ENCODE measurements around the gene METTL14. TPM values are rescaled to one million over a fixed set of nuclear protein-coding genes. Genes with fewer than 3 reads are reported as not detected.
A peak's percentile ranks its signal among the peaks of the same experiment; 100 is the strongest.

The METTL14 gene
- total RNA-seq, 1 donor, result 25.3 TPM

DNA sequence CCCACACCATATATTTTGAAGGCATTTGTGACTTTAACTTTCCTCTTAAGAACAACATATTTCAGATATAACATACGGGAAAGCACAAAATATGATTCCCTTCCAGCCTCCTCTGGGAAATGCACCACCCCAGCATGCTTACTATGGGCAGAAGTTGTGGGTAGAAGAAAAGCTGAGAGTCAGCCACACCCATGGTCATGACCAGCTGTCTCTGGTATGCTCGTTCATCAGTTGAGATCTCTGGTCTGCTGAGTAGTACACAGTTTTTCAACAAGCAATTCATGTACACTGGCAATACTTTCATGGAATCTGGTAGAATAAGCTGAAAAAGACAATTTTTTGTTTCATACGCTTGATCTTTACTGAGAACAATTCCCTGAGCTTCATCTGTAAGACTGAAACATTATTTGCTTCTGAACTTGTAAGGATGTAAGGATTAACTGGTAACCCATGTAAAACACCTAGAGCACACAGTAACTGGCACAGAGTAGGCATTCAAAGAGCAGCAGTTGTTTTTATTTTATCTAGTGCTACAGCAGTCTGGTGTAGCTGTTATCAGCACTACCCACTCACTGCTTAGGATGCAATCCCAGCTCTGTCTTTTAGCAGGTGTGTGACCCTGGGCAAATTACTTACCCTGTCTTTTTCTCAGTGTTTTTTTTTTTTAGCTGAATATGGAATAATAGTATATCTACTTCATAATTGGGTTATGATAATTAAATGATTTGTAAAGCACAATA, 47.6 kb downstream of the METTL14 start:
- Histone ChIP-seq H3K79me2 (ENCODE audit: insufficient read depth, low read length) (peaks cover 5% of the 10 kb centered on the region), H4K20me1 (ENCODE audit: insufficient read depth, low read length) (peaks cover 19% of the 10 kb centered on the region), H3K27ac (ENCODE audit: low read depth, low read length) (peak overlapping the region; percentile 49), H3K9me3 (ENCODE audit: low read depth, low read length) (no peaks in the 10 kb centered on the region), H3K4me2 (ENCODE audit: insufficient read depth, low read length) (peak overlapping the region; percentile 8), H3K4me3 (ENCODE audit: insufficient read depth, low read length) (no peak overlapping the region), H2AFZ (ENCODE audit: low read length) (no peak overlapping the region), H3K36me3 (ENCODE audit: insufficient read depth, low read length) (peaks cover 88% of the 10 kb centered on the region), H3K4me1 (ENCODE audit: insufficient read depth, low read length) (peaks cover 42% of the 10 kb centered on the region), H3K27me3 (ENCODE audit: insufficient read depth, low read length) (no peaks in the 10 kb centered on the region)
- TF ChIP-seq, protein P1, sequence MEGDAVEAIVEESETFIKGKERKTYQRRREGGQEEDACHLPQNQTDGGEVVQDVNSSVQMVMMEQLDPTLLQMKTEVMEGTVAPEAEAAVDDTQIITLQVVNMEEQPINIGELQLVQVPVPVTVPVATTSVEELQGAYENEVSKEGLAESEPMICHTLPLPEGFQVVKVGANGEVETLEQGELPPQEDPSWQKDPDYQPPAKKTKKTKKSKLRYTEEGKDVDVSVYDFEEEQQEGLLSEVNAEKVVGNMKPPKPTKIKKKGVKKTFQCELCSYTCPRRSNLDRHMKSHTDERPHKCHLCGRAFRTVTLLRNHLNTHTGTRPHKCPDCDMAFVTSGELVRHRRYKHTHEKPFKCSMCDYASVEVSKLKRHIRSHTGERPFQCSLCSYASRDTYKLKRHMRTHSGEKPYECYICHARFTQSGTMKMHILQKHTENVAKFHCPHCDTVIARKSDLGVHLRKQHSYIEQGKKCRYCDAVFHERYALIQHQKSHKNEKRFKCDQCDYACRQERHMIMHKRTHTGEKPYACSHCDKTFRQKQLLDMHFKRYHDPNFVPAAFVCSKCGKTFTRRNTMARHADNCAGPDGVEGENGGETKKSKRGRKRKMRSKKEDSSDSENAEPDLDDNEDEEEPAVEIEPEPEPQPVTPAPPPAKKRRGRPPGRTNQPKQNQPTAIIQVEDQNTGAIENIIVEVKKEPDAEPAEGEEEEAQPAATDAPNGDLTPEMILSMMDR (IDR thresholded peaks at IDR 0.05; ENCODE audit: extremely low read depth, low read depth, low read length), result no peak
- DNase-seq (ENCODE audit: insufficient read length, low spot score, missing footprints), result peak; percentile 30

DNA sequence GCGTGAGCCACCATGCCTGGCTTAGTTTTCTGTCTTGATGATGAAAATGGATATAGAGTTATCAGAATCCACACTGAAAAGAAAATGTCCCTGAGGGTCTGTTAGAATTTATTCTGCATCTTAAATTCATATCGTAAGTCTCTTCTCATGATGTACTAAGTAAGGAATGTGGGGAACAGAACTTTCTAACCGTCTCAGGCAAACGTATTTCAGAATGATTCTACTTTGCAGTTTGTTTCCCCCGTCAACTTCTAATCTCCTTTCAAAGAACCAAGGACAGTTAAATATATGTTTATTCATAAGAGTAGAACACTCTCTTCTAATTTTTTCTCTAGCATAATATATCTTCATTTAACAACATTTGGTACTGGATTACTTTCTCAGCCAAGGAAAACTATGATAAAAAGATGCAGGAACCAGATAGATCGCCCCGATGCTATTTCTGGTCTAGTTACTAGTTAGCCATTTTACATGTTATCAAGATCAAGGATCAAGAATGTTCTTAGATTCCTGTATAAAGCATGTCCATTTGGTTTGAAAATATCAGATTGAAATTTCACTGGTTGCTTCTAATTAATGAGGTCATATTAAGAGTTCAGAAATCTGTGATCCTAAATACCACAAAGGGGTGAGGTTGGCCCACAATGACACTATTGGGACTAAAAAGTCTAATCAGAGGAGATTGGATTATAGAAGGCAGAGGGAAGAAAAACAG, 49.5 kb downstream of the METTL14 start:
- Histone ChIP-seq H3K27ac (ENCODE audit: low read depth, low read length) (peak overlapping the region; percentile 39), H3K4me1 (ENCODE audit: insufficient read depth, low read length) (peaks cover 35% of the 10 kb centered on the region), H3K4me2 (ENCODE audit: insufficient read depth, low read length) (no peak overlapping the region), H4K20me1 (ENCODE audit: insufficient read depth, low read length) (peaks cover 14% of the 10 kb centered on the region), H3K9me3 (ENCODE audit: low read depth, low read length) (no peaks in the 10 kb centered on the region), H3K27me3 (ENCODE audit: insufficient read depth, low read length) (no peaks in the 10 kb centered on the region), H3K4me3 (ENCODE audit: insufficient read depth, low read length) (no peak overlapping the region), H2AFZ (ENCODE audit: low read length) (no peak overlapping the region), H3K79me2 (ENCODE audit: insufficient read depth, low read length) (peaks cover 20% of the 10 kb centered on the region), H3K36me3 (ENCODE audit: insufficient read depth, low read length) (peaks cover 89% of the 10 kb centered on the region)
- TF ChIP-seq, protein P1 (IDR thresholded peaks at IDR 0.05; ENCODE audit: extremely low read depth, low read depth, low read length), result no peak
- no peak for DNase-seq (ENCODE audit: insufficient read length, low spot score, missing footprints)

DNA sequence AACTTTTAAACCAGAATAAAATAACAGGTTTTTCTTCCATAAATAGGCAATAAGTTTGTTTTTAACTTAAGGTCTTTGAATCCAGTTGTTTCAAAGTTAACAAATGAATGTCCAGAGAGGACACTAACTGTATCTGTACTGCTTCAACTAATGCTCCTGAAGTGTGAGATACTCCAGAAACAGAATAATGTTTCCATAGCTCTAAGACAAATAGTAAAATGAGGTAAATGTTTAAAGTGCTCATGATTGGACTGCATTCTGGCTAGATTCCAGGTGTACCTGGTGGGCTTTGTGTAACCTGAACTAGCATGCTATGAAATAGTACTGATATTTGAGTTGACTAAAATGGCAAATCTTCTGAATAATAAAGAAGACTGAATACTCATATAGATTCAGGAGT, 51.7 kb downstream of the METTL14 start:
- peaks cover 26% of the 10 kb centered on the region for H3K79me2 ChIP-seq (ENCODE audit: insufficient read depth, low read length)
- no peaks in the 10 kb centered on the region for H3K9me3 ChIP-seq (ENCODE audit: low read depth, low read length)
- no peaks in the 10 kb centered on the region for H3K27me3 ChIP-seq (ENCODE audit: insufficient read depth, low read length)
- H3K4me1 ChIP-seq (ENCODE audit: insufficient read depth, low read length), result peaks cover 25% of the 10 kb centered on the region
- no peak overlapping the region for H3K4me2 ChIP-seq (ENCODE audit: insufficient read depth, low read length)
- H3K27ac ChIP-seq (ENCODE audit: low read depth, low read length), result no peak overlapping the region
- H2AFZ ChIP-seq (ENCODE audit: low read length), result no peak overlapping the region
- peaks cover 92% of the 10 kb centered on the region for H3K36me3 ChIP-seq (ENCODE audit: insufficient read depth, low read length)
- H4K20me1 ChIP-seq (ENCODE audit: insufficient read depth, low read length), result peaks cover 10% of the 10 kb centered on the region
- no peak overlapping the region for H3K4me3 ChIP-seq (ENCODE audit: insufficient read depth, low read length)
- TF ChIP-seq, protein P1 (IDR thresholded peaks at IDR 0.05; ENCODE audit: extremely low read depth, low read depth, low read length), result no peak
- no peak for DNase-seq (ENCODE audit: insufficient read length, low spot score, missing footprints)

DNA sequence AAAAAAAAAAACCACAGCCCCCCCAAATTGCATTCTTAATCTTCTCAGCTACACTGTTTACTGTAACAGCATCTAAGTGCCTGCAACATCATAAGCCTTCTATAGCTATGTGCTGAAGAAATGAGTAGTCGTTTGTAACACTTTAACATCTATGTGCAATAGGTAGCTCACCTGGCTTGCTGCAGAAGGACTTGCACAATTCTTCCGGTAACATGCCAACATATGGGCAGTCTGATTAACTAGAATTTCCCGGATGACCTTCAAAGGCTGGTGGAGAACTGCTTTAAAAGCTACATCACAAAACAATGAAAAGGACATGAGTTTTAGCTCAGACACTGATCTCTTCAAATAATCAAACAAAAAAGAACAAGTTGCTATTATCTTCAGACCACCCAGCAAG, 52.9 kb downstream of the METTL14 start:
- no peak overlapping the region for H2AFZ ChIP-seq (ENCODE audit: low read length)
- no peak for DNase-seq (ENCODE audit: insufficient read length, low spot score, missing footprints)
- H3K79me2 ChIP-seq (ENCODE audit: insufficient read depth, low read length), result peaks cover 33% of the 10 kb centered on the region
- no peaks in the 10 kb centered on the region for H3K27me3 ChIP-seq (ENCODE audit: insufficient read depth, low read length)
- no peak overlapping the region for H3K4me3 ChIP-seq (ENCODE audit: insufficient read depth, low read length)
- TF ChIP-seq, protein P1 (IDR thresholded peaks at IDR 0.05; ENCODE audit: extremely low read depth, low read depth, low read length), result no peak
- H3K36me3 ChIP-seq (ENCODE audit: insufficient read depth, low read length), result peaks cover 93% of the 10 kb centered on the region
- H3K9me3 ChIP-seq (ENCODE audit: low read depth, low read length), result no peaks in the 10 kb centered on the region
- H3K4me1 ChIP-seq (ENCODE audit: insufficient read depth, low read length), result peaks cover 25% of the 10 kb centered on the region
- no peak overlapping the region for H3K4me2 ChIP-seq (ENCODE audit: insufficient read depth, low read length)
- peaks cover 5% of the 10 kb centered on the region for H4K20me1 ChIP-seq (ENCODE audit: insufficient read depth, low read length)
- no peak overlapping the region for H3K27ac ChIP-seq (ENCODE audit: low read depth, low read length)
